Stimulated activated CD8-positive, alpha-beta memory T cell treated with anti-CD3 and anti-CD28 coated beads, Interleukin-15, amount 100 ng/mL, for 4 hours (primary cell): Measurements from ENCODE around the gene WDR47.
"Not testable (repeated sequence)": the region's sequence is repeated elsewhere in the genome, so short reads cannot be mapped to it uniquely, and the experiment has no call there.

Source experiments
- DNase-seq, 2 donors: peaks; one replicate each; pipeline ENCODE4 v3.0.0-alpha.2; 2020; ENCODE audit warnings: low read depth in 2 of 2

WDR47 gene

GRCh38 chr1:108962681-108963051 is 79.2 kb downstream of the WDR47 start:
- no peak for DNase-seq

GRCh38 chr1:108961752-108962486 is 80.0 kb downstream of the WDR47 start:
- no peak for DNase-seq

- DNase-seq, result no peak
These were observed 80.7 kb downstream of the WDR47 start for GRCh38 chr1:108961198-108961597.

GRCh38 chr1:108960719-108961118 is 81.2 kb downstream of the WDR47 start:
- DNase-seq, result no peak

GRCh38 chr1:108957888-108958287 is 84.0 kb downstream of the WDR47 start:
- DNase-seq, result no peak

- no peak for DNase-seq
These were observed 86.0 kb downstream of the WDR47 start for GRCh38 chr1:108955881-108956280.

- no peak for DNase-seq
These were observed 86.8 kb downstream of the WDR47 start for GRCh38 chr1:108955111-108955510.

- DNase-seq, result no peak
These were observed 88.5 kb downstream of the WDR47 start for GRCh38 chr1:108953452-108953851.

- DNase-seq, result no peak
These were observed 90.7 kb downstream of the WDR47 start for GRCh38 chr1:108951242-108951641.

- no peak for DNase-seq
These were observed 92.9 kb downstream of the WDR47 start for GRCh38 chr1:108949044-108949443.

GRCh38 chr1:108947871-108948525 is 93.9 kb downstream of the WDR47 start:
- DNase-seq, result no peak

- DNase-seq, result no peak
These were observed 105.7 kb downstream of the WDR47 start for GRCh38 chr1:108936170-108936569.

GRCh38 chr1:108933944-108934343 is 108.0 kb downstream of the WDR47 start:
- no peak for DNase-seq

- DNase-seq, result not testable (repeated sequence)
These were observed 114.3 kb downstream of the WDR47 start for GRCh38 chr1:108927565-108927964.

GRCh38 chr1:108925920-108926319 is 116.0 kb downstream of the WDR47 start:
- no peak for DNase-seq
